ENCODE measurements around the gene C7orf25. TPM values are rescaled to one million over a fixed set of nuclear protein-coding genes. Genes with fewer than 3 reads are reported as not detected.

The C7orf25 gene
- total and polyA plus RNA-seq, 2 of the 13 experiments (the other 11 are each of a cell fraction or from before 2014, with no cell fraction given) = 0.37 to 1.3 TPM

DNA sequence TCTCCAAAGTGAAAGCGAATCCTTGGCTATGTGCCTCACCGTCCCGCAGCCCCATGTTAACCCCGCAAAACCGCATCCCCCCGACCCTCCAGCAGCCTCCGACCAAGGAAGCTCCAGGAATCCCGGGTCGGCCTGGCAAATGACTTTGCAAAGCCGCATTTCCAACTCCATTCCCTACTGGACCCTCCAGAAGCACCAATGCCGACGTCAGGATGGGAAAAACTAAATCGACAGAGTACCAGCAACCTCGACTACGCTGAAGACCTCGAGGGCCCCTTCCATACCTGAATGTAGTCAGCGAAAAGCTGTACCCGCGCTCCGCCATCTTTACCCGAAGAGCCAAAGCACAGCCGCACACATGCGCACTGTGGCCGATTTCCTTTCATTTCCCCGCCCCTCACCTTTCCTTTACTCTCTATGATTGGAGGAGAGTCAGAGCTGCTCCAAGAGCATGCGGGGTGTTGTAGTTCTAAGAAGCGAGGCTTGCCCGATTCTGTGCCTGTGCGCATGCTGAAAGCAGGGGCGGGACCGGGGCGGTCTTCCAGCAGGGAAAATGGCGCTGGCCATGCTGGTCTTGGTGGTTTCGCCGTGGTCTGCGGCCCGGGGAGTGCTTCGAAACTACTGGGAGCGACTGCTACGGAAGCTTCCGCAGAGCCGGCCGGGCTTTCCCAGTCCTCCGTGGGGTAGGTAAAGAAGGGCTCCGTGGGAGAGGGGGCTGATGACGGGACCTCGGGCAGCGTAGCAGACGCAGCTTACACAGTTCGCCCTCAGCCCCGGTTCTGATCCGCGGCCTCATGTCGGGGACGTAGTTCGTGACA lies 20.2 kb upstream of the C7orf25 start, which contains the start of the genes MRPL32 and PSMA2 (continued):
- TF ChIP-seq NCOA2 (CRISPR knock-in tag; IDR thresholded peaks at IDR 0.05) (0 out of 2 replicates have a peak, but pooled peaks have one; percentile 9), MAFF (IDR thresholded peaks at IDR 0.05; ENCODE audit: low read depth, low read length) (no peak), ZFP37 (CRISPR knock-in tag; IDR thresholded peaks at IDR 0.05; ENCODE audit: borderline replicate concordance) (no peak), ZNF431 (CRISPR knock-in tag; IDR thresholded peaks at IDR 0.05; ENCODE audit: borderline replicate concordance, low read depth) (no peak), MBD4 (IDR thresholded peaks at IDR 0.05; ENCODE audit: borderline replicate concordance, low read length) (no peak), ZEB1 (IDR thresholded peaks at IDR 0.05; ENCODE audit: insufficient replicate concordance, low read depth) (no peak), ZNF446 (CRISPR knock-in tag; IDR thresholded peaks at IDR 0.05) (no peak), MXD4 (CRISPR knock-in tag; IDR thresholded peaks at IDR 0.05) (peak; percentile 73), KDM2A (CRISPR knock-in tag; IDR thresholded peaks at IDR 0.05; ENCODE audit: borderline replicate concordance, low read depth) (peak; percentile 59; the same call in 1 of the 2 replicates), YEATS4 (CRISPR knock-in tag; IDR thresholded peaks at IDR 0.05; ENCODE audit: borderline replicate concordance) (peak; percentile 70), PAF1 (CRISPR knock-in tag; IDR thresholded peaks at IDR 0.05) (no peak), SP5 (CRISPR knock-in tag; IDR thresholded peaks at IDR 0.05; ENCODE audit: borderline replicate concordance, low read depth) (peak; percentile 65), RBAK (CRISPR knock-in tag; IDR thresholded peaks at IDR 0.05) (no peak), ZNF367 (CRISPR knock-in tag; IDR thresholded peaks at IDR 0.05; ENCODE audit: borderline replicate concordance) (no peak), TEAD3 (CRISPR knock-in tag; optimal IDR thresholded peaks at IDR 0.05; ENCODE audit: borderline replicate concordance) (no peak), RNF2 (conservative IDR thresholded peaks at IDR 0.05; ENCODE audit: low read depth) (peak; percentile 28; the same call in 1 of the 2 replicates), RFXAP (CRISPR knock-in tag; IDR thresholded peaks at IDR 0.05; ENCODE audit: borderline replicate concordance) (no peak), MAFG (CRISPR knock-in tag; IDR thresholded peaks at IDR 0.05) (no peak), PTBP1 (IDR thresholded peaks at IDR 0.05; ENCODE audit: low read depth, low read length, poor library complexity, severe bottlenecking) (no peak), ZNF83 (CRISPR knock-in tag; IDR thresholded peaks at IDR 0.05; ENCODE audit: borderline replicate concordance) (no peak), TP53 (CRISPR knock-in tag; conservative IDR thresholded peaks at IDR 0.05) (no peak), SETDB1 (CRISPR knock-in tag; IDR thresholded peaks at IDR 0.05; ENCODE audit: borderline replicate concordance) (no peak), ZSCAN22 (CRISPR knock-in tag; IDR thresholded peaks at IDR 0.05) (no peak), JUNB (CRISPR knock-in tag; IDR thresholded peaks at IDR 0.05; ENCODE audit: borderline replicate concordance) (no peak), ZNF567 (CRISPR knock-in tag; IDR thresholded peaks at IDR 0.05; ENCODE audit: borderline replicate concordance) (no peak; the same call in 1 of the 2 replicates), ZNF138 (CRISPR knock-in tag; IDR thresholded peaks at IDR 0.05; ENCODE audit: low read depth) (peak; percentile 92), ZBTB21 (CRISPR knock-in tag; IDR thresholded peaks at IDR 0.05) (no peak)
- TF ChIP-seq, protein P1, sequence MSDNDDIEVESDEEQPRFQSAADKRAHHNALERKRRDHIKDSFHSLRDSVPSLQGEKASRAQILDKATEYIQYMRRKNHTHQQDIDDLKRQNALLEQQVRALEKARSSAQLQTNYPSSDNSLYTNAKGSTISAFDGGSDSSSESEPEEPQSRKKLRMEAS (IDR thresholded peaks at IDR 0.05) = peak; percentile 69; the same call in 1 of the 2 replicates
- TF ChIP-seq, protein P2, sequence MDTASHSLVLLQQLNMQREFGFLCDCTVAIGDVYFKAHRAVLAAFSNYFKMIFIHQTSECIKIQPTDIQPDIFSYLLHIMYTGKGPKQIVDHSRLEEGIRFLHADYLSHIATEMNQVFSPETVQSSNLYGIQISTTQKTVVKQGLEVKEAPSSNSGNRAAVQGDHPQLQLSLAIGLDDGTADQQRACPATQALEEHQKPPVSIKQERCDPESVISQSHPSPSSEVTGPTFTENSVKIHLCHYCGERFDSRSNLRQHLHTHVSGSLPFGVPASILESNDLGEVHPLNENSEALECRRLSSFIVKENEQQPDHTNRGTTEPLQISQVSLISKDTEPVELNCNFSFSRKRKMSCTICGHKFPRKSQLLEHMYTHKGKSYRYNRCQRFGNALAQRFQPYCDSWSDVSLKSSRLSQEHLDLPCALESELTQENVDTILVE (CRISPR knock-in tag; IDR thresholded peaks at IDR 0.05) = peak; percentile 70; the same call in 1 of the 2 replicates
- TF ChIP-seq, protein P3, sequence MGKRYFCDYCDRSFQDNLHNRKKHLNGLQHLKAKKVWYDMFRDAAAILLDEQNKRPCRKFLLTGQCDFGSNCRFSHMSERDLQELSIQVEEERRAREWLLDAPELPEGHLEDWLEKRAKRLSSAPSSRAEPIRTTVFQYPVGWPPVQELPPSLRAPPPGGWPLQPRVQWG (CRISPR knock-in tag; IDR thresholded peaks at IDR 0.05; ENCODE audit: borderline replicate concordance, low read depth) = no peak
